HepG2 (cell line): ENCODE data around the gene CLIC1. TPM values are rescaled to one million over a fixed set of nuclear protein-coding genes. Genes with fewer than 3 reads are reported as not detected.

Experiments
- ATM ChIP-seq: fragments of 450-650 bp; IDR thresholded peaks from 2 replicates; pipeline ENCODE4 v1.7.1; 2017; ENCODE audit warnings: mild to moderate bottlenecking, borderline replicate concordance
- LCORL ChIP-seq, 2 experiments: fragments of 450-650 bp in 1 of 2; sonication (generic) in 1 of 2; formaldehyde crosslinking in 1 of 2; IDR thresholded peaks; 2 replicates each; pipeline versions ENCODE4 v1.5.0 to v1.6.1; 2017 to 2020; ENCODE audit warnings: antibody characterized with exemption in 1 of 2, missing genetic modification reagents in 1 of 2
- RARG ChIP-seq: sonication (generic); formaldehyde crosslinking; IDR thresholded peaks from 2 replicates; pipeline ENCODE4 v1.4.0; 2020; ENCODE audit warnings: low read depth, mild to moderate bottlenecking, missing genetic modification reagents
- ZBTB40 ChIP-seq, 2 experiments: fragments of 450-650 bp in 1 of 2; sonication (generic) in 1 of 2; formaldehyde crosslinking in 1 of 2; IDR thresholded peaks; 2 replicates each; pipeline versions ENCODE4 v1.6.1 to v1.8.0; 2016 to 2022; ENCODE audit warnings: antibody characterized with exemption in 1 of 2, mild to moderate bottlenecking in 1 of 2, missing genetic modification reagents in 1 of 2
- ZFP36 ChIP-seq: fragments of 150-350 bp; IDR thresholded peaks from 2 replicates; pipeline ENCODE4 v1.6.1; 2018; ENCODE audit warnings: borderline replicate concordance, low read length, low read depth; ENCODE audit not compliant: partially characterized antibody
- ZNF318 ChIP-seq: sonication (generic); formaldehyde crosslinking; IDR thresholded peaks from 2 replicates; pipeline ENCODE4 v1.4.0; 2020; ENCODE audit warnings: mild to moderate bottlenecking, missing genetic modification reagents
- ZNF451 ChIP-seq: sonication (generic); formaldehyde crosslinking; IDR thresholded peaks from 2 replicates; pipeline ENCODE4 v1.5.0; 2020; ENCODE audit warnings: mild to moderate bottlenecking, missing genetic modification reagents
- ZNF619 ChIP-seq: sonication (generic); formaldehyde crosslinking; IDR thresholded peaks from 2 replicates; pipeline ENCODE4 v1.4.0; 2020; ENCODE audit warnings: mild to moderate bottlenecking, missing genetic modification reagents
- ZNF800 ChIP-seq: sonication (generic); formaldehyde crosslinking; IDR thresholded peaks from 2 replicates; pipeline ENCODE4 v1.4.0; 2020; ENCODE audit warnings: missing genetic modification reagents
- ZNF841 ChIP-seq: sonication (generic); formaldehyde crosslinking; IDR thresholded peaks from 2 replicates; pipeline ENCODE4 v1.8.1; 2023; ENCODE audit warnings: missing genetic modification reagents, borderline replicate concordance
- polyA plus RNA-seq, 8 experiments: library from polyadenylated mRNA; depleted of rRNA in 3 of 8; stranded (reverse) in 7 of 8; unstranded in 1 of 8; fragments of >200 nt; fragmentation: Illumina TruSeq in 4 of 8; extraction: Trizol in 4 of 8; gene quantifications; 2 replicates each; pipeline versions ENCODE4 v1.2.1 to v1.2.3, GENCODE V29; 2011 to 2016; ENCODE audit warnings: low read depth in 4 of 8, missing spikeins in 1 of 8, mixed read lengths in 1 of 8; ENCODE audit not compliant: insufficient read depth in 1 of 8
- total RNA-seq, 5 experiments: library from RNA; depleted of rRNA; stranded (reverse); fragments of >200 nt; fragmentation: Illumina TruSeq; extraction: Trizol; gene quantifications; 2 replicates each; pipeline ENCODE4 v1.2.3, GENCODE V29; 2016; ENCODE audit warnings: low read depth in 1 of 5

The CLIC1 gene
- total and polyA plus RNA-seq, 2 of the 13 experiments (the other 11 are each of a cell fraction or from before 2014, with no cell fraction given): 602 to 891 TPM

GRCh38 chr6:31777667-31778050 lies 41.3 kb upstream of the CLIC1 start (continued):
- TF ChIP-seq ZBTB40 (IDR thresholded peaks at IDR 0.05) (no peak), ZBTB40 (CRISPR knock-in tag; IDR thresholded peaks at IDR 0.05) (no peak), ZNF800 (CRISPR knock-in tag) (no peak), ZNF451 (CRISPR knock-in tag) (no peak), ATM (no peak), ZNF841 (CRISPR knock-in tag) (no peak), RARG (CRISPR knock-in tag) (no peak), LCORL (IDR thresholded peaks at IDR 0.05) (no peak), LCORL (CRISPR knock-in tag; IDR thresholded peaks at IDR 0.05) (no peak), ZFP36 (no peak), ZNF619 (CRISPR knock-in tag) (no peak), ZNF318 (CRISPR knock-in tag) (no peak)
